GM12891 (cell line): ENCODE measurements around the gene TANGO6.

ENCODE experiments used
- PAX5 ChIP-seq: IDR thresholded peaks from 2 replicates; pipeline ENCODE4 v1.6.1; 2011; ENCODE audit warnings: low read length, moderate library complexity, mild to moderate bottlenecking; ENCODE audit not compliant: insufficient read depth, severe bottlenecking
- POLR2A ChIP-seq: IDR thresholded peaks from 2 replicates; pipeline ENCODE4 v1.6.1; 2011; ENCODE audit warnings: low read depth, low read length, control low read depth
- POLR2AphosphoS5 ChIP-seq: IDR thresholded peaks from 2 replicates; pipeline ENCODE4 v1.6.1; 2011; ENCODE audit warnings: low read depth, low read length, control low read depth
- SPI1 ChIP-seq: IDR thresholded peaks from 2 replicates; pipeline ENCODE4 v1.6.1; 2011; ENCODE audit warnings: low read depth, low read length, control low read depth
- TAF1 ChIP-seq: IDR thresholded peaks from 2 replicates; pipeline ENCODE4 v1.6.1; 2011; ENCODE audit warnings: low read depth, low read length, control low read depth

- TF ChIP-seq POLR2A: no peak
- TF ChIP-seq POLR2AphosphoS5: no peak
- TF ChIP-seq TAF1: no peak
- TF ChIP-seq SPI1: no peak
- TF ChIP-seq PAX5: no peak
These were observed 49.6 kb downstream of the TANGO6 start for GRCh38 chr16:68892898-68893297.
